T-helper 1 cell (primary cell): ENCODE measurements around the gene SUN1.
"Not testable (repeated sequence)": the region's sequence is repeated elsewhere in the genome, so short reads cannot be mapped to it uniquely, and the experiment has no call there.

Source experiments
- DNase-seq, 5 donors: peaks; one replicate each; pipeline ENCODE4 v3.0.0-alpha.2; 2012 to 2020

SUN1 gene

DNA sequence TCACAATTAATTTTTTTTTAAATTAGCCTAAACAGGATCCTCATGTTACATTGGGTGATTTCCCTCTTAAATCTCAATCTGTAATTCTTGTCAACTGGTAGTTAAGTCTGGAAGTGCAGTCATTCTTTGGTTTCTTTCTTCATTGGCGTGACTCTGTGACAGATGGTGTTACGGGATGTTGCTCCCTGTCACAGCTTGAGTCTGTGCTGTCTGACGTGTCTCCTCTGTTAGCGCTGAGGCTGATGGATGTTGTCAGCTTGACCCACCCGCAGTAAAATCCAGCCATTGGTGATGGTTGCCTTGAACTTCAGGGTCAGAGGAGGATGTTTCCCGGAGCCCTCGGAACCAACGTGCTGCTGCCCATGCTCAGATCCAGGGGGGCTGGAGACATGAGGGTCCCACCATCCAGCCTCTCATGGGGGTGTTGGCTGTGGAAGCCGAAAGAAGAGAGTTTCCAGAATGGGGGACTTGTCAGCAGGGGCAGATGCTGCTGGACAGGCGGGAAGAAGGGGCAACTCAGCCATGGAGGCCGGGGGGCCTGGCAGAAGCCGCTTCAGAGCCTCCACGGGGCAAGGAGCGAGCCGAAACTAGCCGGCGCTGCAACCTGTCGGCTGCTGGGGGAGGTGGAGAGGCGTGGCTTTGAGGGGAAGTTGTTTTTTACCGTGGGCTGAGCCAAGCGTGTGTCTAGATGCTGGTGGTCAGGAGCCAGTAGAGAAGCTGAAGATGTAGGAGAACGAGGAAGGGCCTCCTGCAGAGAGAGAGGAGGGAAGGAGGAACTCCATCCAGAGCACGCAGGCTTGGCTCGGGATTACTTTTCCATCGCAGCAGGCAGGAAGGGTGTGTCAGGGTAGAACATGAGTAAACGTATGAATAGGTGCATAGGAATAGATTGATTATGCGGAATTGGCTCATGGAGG lies 3.5 kb downstream of the SUN1 start:
- no peak for DNase-seq

DNA sequence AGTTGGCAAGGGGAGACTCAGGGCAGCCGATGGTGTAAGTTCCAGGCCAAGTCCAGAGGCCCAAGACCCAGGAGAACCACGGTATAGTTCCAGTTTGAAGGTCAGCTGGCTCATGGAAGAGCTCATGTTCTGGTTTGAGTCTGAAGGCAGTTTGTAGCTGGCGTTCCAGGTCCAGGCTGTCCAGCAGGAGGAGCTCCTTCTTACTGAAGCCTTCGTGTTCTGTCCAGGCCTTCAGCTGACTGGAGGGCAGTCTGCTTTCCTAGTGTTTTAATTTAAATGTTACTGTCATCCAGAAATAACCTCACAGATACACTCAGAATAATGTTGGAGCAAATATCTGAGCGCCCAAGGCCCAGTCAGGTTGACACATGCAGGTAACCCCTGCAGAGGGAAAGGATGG lies 4.2 kb downstream of the SUN1 start:
- no peak for DNase-seq

DNA sequence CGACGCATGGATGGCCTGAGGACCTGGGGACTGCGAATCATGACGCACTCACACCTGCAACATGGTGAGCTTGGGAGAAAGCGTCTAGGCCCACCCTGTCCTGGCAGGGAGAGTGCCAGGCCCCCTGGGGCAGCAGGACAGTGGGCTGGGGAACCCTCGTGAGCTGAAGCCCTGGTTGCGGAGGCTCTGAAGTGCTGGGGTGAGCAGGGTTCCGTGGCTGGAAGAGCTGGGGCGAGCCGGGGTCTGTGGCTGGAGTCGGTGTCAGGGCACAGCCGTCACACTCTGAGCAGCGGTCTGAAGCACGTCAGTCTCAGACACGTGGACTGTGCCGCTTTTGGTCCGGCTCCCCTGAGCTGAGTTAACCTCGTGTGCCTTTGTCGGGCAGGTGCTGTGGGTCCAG lies 4.7 kb downstream of the SUN1 start:
- DNase-seq: no peak

DNA sequence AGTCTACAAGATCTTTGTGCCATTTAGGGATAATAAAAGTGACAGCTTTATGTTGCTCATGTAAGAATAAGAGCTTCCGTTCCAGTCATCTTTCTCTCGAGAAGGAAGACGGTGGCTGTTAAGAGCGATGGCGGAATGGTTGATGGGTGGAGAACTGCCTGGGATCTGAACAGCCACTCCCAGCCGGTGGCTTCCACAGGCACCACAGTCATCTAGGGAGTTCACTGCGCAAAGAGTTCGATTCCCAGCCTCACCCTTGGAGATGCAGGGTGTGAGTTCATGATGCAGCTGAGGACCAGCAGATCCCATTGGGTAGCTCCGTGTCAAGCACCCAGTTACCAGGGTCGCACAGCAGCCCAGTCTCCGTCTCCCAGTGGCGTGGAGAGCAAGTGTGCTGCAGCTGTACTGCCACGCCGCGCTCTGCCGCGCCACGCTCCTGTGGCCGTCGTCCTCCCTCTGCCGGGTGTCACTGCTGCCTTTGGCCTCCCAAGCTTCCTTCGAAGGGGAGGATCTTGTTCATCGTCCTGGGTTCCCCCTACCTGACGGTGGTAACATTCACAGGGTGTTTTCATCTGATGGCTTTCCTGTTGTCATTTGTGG lies 7.8 kb downstream of the SUN1 start:
- no peak for DNase-seq

DNA sequence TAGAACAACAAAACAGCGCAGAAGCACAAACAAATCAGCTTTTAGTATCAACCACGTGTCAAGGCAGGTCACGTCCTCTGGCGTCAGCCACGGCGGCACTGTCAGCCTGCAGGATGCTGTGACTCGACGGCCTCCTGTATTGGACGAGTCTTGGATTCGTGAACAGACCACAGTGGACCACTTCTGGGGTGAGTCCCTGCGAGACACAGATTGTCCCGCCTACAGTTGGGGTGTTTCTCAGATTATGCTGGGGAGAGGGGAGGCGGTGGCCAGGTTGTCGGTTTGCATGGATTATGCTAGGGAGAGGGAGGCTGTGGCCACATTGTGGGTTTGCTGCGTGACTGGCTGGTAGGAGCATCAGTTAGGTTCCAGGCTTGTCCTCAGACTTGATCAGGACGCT lies 9.7 kb downstream of the SUN1 start:
- no peak for DNase-seq

DNA sequence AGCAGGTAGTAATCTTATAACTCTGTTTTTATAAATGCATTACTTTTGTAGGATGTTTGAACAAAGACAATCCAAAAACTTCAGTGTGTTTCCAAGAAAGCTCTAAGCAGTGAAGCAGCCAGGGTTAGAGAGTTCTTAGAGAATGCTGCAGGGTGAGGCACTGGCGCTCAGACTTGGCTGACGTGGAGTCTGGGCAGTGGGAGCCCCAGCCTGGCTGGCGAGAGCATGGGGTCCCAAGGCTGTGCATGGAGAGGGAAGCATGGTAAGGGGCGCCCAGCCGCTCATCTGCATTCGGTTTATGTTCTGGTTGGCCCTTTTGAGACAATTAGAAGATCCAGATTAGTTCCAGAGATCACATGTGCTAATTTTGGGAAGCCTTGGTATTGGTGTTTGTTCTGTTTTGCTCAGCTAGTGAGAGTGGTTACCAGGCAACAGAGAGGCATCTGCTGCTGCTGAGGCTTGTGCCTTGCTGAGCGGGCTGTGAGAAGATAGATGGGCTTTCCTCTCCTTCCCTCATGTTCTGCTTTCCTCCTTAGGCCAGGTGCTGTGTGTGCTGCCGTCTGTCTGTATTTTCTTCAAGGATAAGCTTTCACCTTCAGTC lies 10.3 kb downstream of the SUN1 start:
- DNase-seq: no peak

DNA sequence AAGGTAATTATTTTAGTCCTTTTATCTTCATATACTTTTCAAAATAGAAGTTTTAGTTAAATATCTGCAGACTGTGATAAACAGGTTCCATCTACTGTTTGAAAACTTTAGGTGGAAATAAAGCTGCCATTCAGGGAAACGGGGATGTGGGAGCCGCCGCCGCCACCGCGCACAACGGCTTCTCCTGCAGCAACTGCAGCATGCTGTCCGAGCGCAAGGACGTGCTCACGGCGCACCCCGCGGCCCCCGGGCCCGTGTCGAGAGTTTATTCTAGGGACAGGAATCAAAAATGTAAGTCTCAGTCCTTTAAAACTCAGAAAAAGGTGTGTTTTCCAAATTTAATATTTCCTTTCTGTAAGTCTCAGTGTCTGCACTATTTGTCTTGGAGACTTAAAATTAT lies 11.0 kb downstream of the SUN1 start:
- DNase-seq: no peak

DNA sequence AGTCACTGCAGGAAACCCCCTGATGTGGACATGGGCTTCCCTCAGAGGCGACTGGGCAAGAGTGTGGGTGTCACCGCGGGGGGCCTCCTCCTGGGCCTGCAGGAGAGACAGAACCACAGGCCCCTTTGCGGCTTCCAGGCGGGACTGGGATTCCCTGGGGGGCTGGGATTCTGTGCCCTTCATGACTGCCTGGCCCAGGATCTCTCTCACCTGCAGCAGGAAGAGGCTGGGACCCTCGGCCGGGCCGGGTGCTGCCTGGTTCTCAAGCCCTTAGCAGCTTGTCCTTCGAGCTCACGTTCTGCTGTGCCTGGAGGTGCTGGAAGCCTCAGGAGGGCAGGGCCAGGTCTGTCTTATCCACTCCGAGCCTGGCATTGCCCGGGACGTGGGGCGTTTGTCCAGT lies 11.8 kb downstream of the SUN1 start:
- no peak for DNase-seq

DNA sequence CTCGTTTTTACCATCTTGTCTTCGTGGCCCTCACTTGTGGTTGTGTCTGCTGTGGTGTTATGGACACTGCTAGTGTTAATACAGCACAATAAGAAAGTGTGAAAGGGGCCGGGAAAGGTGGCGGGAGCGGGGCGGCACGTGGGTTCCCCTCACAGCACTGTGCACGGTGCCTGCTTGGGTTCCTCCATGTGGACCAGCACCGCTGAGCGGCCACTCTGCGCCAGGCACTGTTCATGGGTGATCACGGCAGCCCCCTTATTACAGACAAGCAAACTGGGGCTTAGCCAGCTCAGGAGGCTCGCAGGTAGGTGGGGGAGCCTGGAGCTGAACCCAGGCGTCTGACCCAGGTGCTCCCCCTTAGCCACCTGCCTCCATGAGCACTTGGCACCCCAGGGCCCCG lies 12.2 kb downstream of the SUN1 start:
- no peak for DNase-seq

DNA sequence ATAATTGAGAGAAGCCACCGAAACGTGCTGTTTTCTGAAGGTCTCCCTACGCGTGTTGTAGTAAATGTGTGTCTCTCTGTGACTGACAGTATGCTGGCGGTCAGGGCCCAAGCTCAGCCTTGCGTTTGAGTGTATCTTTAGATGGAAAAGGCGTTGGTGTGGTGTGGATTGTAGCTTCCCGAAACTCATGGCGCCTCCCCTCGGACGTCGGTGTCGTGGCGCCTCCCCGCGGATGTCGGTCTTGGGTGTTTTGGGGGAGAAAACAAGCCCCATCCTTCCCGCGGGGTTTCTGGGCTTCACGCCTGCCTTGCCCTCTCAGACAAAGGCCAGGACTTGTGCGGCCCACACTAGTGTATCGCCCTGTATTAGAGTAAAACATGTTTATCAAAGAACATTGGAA lies 12.8 kb downstream of the SUN1 start:
- DNase-seq: no peak

DNA sequence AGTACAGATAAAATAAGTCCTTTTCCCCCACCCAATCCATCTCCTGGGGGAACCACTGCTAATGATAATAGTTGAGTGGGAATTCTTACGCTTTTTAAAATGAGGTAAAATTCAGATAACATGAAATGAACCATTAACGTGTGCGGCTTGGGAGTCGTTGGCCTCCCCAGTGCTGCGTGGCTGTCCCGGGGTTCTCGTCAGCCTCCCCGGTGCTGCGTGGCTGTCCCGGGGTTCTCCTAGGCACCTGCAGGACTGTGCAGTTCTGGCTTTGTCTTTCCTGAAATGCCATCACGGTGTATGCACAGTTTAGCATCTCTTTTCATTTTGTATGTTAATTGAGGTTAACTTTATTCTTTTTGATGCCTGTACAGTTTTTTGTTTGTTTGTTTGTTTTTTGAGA lies 13.5 kb downstream of the SUN1 start:
- DNase-seq: no peak

DNA sequence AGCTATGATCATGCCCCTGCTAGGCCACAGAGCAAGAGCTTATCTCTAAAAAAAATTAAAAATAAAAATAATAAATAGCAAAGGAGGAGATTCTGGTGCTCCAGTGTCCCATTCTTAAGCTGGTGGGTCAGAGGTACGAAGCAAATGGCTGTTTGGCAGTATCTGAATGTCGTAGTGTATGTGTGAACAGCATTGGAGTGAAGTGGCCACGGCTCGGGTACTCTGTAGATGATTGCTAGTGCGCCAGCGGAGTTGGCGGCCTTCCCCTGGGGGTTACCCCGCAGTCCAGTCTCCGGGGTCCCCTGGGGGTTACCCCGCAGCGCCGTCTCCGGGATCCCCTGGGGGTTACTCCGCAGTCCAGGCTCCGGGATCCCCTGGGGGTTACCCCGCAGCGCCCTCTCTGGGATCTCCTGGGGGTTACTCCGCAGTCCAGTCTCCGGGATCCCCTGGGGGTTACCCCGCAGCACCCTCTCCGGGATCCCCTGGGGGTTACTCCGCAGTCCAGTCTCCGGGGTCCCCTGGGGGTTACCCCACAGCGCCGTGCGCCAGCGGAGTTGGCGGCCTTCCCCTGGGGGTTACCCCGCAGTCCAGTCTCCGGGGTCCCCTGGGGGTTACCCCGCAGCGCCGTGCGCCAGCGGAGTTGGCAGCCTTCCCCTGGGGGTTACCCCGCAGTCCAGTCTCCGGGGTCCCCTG lies 14.8 kb downstream of the SUN1 start:
- DNase-seq: not testable (repeated sequence)

DNA sequence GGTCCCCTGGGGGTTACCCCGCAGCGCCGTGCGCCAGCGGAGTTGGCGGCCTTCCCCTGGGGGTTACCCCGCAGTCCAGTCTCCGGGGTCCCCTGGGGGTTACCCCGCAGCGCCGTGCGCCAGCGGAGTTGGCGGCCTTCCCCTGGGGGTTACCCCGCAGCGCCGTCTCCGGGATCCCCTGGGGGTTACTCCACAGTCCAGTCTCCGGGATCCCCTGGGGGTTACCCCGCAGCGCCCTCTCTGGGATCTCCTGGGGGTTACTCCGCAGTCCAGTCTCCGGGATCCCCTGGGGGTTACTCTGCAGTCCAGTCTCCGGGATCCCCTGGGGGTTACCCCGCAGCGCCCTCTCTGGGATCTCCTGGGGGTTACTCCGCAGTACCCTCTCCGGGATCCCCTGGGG lies 15.5 kb downstream of the SUN1 start:
- DNase-seq: not testable (repeated sequence)

DNA sequence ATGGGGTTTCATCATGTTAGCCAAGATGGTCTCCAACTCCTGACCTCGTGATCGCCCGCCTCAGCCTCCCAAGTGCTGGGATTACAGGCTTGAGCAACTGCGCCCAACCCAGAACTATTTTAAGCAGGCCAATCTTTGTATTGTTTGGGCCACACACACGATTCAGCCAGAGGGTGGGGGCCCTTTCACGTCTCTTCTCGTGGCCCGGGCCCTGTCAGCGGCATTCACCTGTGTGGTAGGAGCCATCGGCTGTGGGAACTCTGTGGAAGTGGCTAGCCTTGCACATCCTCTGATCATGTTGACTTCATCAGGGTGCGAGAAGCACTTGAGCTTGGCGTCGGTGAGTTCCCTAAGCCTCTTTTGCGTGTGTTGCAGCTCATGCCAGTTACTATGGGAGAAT lies 16.9 kb downstream of the SUN1 start:
- DNase-seq: no peak

DNA sequence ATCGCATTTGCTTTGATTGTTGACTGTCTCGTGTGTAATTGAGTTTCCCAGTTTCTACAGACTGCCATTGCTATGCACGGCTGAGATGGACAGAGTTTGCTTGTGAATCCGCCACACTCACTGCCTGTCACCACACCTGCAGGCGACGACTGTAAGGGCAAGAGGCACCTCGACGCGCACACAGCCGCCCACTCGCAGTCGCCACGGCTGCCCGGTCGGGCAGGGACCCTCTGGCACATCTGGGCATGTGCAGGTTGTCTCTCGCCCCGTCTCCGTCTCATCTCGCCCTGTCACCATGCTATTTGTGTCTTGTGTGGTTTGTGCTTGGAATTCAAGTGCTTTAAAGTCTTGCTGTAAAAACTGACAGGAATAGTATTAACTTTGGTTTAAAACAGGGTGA lies 17.5 kb downstream of the SUN1 start:
- DNase-seq: no peak

DNA sequence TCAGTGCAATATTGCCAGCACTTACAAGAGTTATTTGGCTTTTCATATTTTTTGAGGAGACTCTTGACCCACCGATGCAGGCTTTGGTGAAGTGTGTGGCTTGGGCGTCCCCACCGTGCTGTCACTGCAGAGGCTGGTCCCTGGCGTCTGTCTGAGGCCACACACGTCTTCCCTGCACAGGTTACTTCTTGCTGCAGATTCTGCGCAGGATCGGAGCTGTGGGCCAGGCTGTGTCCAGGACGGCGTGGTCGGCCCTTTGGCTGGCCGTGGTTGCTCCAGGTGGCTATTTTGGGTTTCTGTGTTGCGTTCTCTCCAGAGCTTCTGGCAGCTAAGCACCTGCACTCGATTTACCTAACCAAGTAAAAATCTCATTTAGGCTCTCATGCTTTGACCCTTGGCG lies 18.9 kb downstream of the SUN1 start:
- no peak for DNase-seq

DNA sequence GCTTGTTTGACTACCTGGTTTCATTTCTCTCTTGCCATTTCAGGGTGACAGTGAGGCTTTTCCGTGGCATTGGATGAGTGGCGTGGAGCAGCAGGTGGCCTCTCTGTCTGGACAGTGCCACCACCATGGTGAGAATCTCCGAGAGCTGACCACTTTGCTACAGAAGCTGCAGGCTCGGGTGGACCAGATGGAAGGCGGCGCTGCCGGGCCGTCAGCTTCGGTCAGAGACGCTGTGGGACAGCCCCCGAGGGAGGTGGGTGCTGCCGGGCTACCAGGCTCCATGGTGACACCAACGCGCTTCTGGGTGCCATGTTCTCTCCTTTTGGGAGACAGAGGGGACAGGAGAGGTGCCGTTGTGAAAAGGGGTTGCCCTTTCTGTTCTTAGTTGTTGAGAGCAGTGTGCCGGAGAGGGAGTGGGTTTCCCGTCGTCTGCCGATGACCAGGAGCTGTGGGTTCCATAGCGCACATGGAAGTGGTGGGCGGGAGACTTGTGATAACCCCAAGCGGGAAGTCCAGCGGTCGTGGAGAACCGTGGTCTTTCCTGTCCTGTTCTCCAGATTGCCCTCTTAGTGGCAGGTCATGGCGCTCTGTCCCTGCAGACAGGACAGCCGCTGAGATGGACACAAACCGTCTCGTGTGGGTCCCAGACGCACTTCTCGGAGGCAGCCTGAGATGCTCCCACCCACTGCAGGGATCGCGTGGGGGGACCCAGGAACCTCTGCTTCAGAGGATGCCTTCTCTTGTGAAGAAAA lies 21.3 kb downstream of the SUN1 start:
- no peak for DNase-seq

DNA sequence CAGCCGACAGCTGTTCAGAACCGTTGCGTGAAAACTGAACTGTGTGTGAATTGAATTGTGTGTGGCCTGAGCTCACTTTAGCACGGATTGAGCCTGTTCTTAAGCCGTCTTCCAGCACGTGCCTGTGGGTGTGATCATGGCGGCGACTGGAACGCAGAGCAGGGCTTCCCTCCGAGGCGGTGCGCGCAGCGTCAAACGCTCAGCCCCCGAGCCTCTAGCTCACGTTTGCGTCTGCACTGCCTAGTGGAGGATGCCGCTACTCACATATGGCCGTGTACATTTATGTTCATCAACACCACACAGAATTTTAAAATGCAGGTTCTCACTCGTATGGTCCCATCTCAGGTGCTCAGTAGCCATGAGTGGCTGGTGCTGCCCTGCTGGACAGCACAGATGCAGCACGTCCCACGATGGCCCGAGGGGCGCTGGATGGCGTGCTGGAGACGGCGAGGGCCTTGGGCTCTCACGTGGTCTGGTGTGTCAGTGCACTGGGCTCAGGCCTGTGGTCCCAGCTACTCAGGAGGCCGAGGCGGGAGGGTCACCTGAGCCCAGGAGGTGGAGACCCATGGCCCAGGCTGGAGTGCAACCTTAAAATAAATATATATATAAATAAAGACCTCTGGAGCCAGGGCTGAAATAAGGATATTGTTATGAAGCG lies 22.0 kb downstream of the SUN1 start:
- no peak for DNase-seq

DNA sequence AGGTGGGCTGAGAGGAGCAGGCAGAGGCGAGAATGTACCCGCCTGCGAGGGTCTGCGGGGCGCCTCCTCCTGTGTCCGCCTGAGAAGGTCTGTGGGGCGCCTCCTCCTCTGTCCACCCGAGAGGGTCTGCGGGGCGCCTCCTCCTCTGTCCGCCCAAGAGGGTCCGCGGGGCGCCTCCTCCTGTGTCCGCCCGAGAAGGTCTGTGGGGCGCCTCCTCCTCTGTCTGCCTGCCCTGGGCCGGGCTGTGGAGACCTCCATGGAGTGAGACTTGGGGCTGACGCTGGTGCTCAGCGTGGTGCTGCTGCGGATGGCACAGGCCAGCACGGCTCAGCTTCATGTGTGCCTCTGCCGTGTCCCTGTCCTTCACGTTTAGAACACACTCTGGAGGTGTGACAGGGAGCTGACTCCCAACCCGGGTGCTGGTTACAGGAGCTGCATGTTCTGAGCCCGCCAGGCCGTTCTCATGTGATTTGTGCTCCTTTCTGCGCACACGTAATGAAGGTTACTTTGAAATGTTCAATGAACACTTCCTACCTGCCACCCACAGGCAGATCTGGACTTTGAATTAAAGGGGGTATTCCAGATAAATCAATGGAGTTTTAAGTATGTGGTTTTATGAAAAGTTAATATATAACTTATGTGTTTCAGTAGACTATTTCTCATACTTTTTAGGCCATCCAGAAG lies 23.6 kb downstream of the SUN1 start:
- no peak for DNase-seq

DNA sequence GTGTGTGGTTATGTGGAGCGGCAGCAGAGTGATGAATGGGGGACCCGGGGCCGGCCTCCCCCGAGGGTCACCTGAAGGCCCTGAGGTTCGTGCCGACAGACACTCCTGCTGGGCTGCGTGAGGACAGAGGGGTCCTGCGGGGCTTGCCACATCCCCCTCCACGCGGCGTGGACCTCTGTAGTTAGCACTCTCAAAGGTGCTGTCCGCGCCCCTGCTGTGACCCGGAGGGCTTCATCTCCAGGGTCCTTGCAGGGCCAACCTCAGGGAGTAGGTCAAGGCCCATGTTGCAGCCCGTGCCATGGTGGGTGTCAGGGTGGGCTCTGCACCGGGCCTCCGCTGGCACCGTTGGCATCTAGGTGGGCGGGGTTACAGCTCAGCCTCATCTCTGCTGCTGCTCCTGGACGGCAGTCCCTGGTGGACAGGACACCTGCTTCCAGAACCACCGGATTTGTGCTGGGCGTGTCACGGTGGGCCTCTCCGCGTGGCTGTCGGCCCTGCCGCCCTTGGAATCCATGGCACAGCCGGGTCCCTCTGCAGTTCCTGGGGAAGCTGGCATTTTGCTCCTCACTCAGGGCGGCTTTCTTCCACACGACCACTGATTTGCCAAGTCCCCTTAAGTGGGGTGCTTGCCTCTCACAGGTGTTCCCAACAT lies 24.3 kb downstream of the SUN1 start:
- no peak for DNase-seq

DNA sequence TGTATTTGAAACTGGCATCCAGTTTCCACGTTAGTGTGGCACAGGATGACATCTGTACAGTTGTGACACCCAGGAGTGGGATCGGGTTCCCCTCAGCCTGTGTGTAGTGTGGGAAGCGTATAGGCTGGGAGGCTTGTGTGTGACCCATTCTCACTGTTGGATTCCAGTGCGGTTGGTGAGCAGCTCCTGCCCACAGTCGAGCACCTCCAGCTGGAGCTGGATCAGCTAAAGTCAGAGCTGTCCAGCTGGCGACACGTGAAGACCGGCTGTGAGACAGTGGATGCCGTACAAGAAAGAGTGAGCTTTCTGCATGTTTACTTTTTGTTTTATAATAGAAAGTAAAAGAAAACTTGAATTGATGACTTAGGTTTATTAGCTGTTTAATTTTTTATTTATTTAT lies 25.4 kb downstream of the SUN1 start:
- DNase-seq: no peak
